ENCODE data around the gene MSANTD2.
A peak's percentile ranks its signal among the peaks of the same experiment; 100 is the strongest.

The MSANTD2 gene

DNA sequence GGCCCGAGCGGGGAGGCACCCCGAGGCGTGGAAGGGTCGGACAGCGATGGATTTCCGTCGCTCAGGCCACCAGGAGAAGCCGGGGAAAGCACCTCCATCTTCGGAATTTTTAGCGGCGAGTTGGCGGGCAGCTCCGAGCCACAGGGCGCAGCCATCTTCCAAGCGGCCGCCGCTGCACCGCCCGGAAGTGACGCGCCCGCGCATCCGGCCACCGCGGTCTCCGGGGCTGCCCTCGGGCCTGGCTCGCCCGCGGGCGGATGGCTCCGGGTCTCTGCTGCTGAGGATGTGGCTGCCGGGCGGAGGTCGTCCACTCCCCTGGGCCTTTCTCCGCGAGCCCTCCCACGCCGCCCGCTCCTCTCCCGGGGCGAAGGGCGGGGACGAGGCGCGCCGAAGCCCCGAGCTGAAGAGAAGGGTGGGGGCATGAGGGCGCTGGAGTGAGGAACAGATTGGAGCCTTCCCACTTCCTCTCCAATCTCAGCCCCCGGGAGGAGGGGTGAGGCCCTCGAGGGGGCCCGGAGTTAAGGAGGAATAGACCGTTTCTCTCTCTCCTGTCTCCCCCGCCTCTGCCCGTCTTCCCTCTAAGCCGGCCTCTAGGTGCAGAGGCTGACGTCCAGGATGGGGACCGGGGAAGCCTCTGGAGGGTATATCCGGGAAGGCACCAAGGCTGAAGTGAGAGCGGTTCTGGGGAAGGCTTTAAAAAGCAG, at the start of gene MSANTD2:
Gene MSANTD2 (minus strand): TSS at position 181 of the 704 bp plus-strand sequence. CDS start 26 bp downstream, at position 155.
- FAIRE-seq = no peak

DNA sequence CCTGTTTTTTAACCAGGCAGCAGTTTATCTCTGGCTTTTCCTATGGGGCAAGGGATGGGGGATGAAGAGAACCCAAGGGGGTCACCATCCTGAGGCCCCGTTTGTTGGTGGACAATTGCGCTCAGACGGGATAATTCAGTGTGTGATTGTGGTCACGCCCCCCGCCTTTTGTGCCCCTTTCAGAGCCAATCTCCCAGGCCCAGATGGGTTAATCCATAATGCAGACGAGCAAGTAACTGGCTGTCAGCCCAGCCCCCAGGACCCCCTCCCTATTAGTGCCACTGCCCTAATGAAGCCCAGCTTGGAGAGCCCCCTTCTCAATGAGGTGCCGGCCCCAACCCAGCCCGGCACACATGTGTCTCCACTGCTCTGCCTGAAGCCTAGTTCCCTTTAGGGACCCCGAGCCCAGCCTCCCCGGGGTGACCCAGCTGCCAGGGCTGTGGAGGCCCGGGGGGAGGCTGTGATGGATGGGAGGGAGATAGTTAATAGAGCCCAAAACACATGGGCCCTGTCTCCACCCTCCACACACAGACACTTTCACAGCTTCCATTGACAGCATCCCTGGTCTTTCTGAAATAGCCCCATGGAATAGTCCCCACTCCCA, 46.0 kb upstream of the MSANTD2 start:
- no peak for FAIRE-seq

DNA sequence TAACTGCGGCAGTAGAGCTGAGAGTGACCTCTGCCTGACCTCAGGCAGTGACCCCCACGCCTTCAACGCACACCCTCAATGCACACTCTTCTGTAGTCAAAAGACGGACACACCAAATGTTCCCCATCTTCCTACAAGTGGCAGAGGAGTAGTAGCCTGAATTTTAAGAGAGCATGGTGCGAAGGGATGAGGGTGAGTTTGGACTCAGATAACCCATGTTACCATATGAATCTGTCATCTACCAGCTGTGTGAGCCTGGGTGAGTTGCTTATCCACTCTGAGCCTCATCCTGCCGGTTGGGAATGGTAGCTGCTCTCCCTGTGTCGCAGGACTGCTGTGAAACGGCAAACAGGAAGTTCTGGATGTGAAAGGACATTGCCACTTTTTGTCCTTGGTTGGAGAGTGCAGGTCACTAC, 44.5 kb upstream of the MSANTD2 start:
- FAIRE-seq = no peak

DNA sequence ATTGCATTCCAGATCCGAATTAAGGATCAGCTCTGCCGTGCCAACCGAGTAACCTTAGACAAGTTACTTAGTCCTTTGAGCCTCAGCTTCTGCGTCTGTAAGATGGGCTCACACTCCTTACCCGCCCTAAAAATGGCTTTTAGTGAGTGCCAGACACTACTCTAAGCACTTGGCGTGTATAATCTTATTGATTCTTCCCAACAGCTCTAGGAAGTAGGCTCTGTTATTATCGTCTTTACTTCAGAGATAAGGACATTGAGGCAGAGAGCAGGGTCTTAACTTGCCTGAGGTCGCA, 43.4 kb upstream of the MSANTD2 start:
- no peak for FAIRE-seq

DNA sequence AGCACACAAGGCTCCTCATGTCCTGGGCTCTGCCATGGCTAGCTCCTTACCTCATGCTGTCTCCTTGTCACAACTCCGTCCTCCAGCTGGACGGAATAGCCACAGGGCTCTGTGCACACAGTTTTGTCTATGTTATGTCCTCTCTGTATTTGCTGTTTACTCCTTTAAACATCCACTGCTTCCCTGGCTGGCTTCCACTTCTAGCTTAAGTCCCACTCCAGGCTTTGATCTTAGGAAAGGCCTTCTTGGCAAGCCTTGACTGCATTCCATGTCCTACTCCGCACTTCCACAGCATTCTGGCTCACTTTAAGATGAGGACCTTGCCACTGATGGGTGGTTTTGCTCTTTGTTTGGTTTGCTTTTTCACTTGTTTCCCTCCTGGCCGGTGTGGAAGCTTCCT, 42.1 kb upstream of the MSANTD2 start:
- FAIRE-seq = no peak

DNA sequence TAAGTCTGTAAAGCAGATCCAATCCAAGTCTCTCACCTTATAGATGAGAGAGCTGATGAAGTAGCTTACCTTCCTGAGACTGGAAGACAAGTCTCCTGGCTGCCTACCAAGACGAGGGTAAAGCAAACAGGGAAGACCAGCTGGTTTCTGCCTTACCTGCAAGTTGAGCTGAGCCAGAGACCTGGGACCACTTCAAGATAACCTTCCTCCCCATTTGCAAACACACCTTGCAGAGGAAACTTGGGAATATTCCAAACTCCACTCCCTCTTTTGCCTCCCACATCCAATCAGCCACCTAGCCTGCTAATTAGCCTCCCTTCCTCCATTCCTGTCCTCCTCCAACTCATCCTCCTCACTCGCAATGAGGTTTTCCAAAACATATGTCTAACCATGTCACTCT, 41.6 kb upstream of the MSANTD2 start:
- no peak for FAIRE-seq

DNA sequence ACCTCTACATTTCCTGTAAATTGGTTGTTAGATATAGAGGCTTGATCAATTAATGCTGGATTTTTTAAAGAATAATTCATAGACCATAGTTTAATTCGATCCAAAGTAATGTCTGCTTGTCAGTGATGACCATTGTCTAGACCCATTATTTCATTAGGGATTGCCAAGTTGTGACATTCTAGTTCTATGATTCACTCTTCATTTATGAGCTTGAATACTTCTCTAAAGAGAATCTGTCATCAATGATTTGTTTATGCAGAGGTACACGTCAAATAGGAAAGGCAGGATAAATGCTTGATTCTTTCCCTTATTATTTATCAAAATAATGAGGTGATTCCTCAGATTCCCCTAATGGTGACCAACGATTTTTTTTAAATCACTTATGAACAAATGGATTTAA, 41.0 kb upstream of the MSANTD2 start:
- FAIRE-seq = no peak

DNA sequence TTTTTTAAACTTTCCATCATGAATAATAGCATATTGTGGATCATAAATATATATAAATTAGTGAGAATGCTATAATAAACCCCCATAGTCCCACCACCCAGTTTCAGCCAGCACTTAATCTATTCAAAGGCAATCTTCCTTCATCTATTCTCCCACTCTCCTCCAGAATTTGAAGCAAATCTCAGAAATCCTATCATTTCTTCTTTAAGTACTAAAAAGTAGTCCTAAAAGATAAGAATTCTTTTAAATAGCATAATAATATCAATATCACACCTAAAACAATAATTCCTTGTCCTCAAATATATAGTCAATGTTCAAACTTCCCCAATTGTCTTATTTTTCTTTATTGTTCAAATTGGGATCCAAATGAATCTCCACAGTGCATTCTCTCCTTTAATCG, 40.5 kb upstream of the MSANTD2 start:
- FAIRE-seq = no peak

DNA sequence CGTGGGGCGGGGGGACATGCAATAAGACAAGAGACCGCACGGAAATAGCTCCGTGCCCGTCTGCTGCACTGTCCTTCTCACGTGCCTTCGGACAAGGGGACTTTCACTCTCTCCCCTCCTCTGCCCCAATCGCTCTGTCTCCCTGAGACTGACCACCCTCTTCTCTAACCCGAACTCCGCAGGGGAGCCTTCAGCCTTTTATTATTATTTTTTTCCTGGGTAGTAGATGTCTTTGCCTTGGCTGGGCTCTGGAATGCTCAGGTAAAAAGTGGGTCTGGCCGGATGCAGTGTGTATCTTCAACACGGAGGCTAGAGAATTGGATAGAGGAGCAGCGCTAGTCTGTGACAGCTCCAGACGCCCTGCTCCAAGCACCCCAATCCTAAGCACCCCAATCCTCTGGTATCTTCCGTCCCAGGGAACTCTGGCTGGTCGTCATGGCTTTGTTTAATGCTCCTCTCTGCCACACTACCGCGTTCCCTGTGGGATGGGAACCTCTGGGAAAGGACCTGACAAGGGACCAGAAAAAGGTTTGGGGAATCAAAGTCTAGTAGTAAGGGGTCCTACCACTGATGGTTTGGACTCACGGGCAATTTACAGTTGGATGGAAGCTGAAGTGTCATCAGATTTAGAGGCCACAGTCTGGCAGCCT, 39.9 kb upstream of the MSANTD2 start:
- FAIRE-seq = no peak

DNA sequence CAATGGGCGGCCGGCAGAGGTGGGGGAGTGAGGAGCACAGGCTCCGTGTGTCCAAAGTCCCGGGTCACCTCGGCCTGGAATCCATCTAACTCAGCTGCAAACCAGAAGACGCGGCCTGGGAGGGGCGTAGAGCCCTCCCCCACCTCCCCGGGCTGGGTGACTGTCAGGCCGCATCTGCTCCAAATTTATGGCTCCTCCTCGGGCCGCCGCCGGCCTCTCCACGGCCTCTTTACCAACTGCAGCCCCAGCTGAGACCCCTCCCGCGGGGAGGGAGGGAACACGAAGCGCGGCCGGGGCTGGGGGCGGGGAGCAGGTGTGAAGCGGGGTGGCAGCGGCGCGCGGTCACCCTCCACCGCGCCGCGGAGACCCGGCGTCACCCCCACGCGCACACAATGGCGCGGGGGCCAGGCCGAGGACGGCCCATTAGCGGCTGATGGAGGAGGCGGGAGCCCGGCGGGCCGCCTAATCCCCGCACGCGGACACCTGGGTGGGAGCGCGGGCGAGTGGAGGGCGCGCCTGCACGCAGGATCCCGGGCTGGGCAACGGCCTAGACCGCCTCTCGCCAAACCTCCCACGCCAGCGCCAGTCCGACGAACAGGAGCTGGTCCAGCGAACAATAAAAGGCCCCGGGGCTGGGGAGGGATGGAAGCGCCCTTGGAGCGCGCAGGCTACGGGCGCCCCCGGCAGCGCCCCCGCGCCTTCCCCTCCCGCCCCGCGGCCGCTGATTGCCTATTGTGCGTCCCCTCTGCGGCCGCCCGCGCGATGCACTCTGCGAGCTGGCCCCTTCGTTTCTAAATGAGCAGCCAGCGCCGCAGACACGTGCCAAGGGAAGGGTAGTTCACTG, 39.1 kb upstream of the MSANTD2 start:
- FAIRE-seq = no peak

DNA sequence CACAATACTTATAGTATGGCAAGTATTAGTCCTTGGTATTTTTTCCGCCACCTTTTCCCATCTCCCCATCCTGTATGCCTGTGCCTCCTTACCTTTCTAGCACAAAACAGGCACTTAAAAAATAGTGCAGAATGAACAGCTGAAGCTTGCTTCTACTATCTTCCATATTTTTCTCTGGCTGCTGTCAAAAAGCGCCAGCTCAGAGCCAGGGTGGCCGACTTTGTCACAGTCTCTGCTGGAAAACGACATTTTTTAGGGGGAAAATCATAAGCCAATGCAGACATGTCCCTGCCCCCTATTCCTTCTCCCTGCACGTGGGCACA, 38.6 kb upstream of the MSANTD2 start:
- no peak for FAIRE-seq

DNA sequence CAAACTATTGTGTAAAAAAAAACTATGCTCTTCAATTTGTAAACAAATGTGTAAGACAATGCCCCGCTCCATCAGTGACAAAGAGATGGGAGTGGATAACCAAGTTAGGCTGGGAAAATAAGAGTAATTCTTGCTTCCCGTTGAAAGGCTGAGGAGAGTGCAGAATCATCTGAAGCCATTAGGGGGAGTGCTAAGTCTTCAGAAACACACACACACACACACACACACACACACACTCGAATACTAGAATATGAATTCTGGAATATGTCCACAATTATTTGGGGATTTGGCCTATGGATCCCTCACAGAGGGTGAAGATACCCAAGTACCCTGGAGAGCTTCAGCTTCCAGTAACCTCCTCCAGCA, 37.3 kb upstream of the MSANTD2 start:
- peak; percentile 72 for FAIRE-seq

DNA sequence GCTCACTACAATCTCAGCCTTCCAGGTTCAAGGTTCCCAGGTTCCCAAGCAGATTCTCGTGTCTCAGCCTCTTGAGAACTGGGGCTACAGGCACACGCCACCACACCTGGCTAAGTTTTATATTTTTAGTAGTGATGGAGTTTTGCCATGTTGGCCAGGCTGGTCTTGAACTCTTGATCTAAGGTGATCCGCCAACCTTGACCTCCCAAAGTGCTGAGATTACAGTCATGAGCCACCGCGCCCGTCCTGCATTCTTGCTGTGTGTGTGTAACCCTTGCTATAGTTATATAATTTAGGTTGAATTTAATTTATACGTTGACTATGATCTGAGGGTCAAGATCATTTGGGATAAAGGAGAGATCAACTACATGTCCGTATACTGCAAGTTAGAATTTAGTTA, 35.7 kb upstream of the MSANTD2 start:
- FAIRE-seq = no peak

DNA sequence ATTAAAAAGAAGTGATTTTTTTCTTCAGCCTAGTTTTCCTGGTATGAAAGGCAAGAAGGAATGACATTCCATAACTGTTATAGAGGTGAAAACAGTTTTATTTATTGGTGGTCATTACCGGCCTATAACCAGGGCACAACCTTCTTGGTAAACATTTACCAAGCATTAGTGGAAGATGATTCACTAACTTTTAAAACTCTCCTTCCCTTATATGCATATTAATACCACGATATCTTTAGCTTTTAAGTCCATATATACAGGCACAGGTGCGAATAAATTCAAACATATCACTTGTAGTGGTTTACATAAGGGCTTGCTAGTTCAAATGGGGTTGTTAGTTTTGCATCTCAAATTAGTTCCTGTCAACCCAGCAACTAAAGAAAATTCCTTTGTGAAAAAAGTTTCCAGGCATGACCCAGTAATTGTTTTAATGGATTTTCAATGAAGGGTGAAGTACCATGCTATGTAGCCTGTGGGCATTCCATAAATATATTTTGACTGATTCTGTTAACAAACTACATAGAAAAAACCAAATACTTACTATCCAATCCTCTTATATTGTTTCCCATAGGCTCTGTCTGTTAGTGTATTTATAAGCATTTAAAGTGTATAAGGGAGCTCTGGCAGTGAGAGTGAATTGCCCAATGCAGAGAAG, 34.4 kb upstream of the MSANTD2 start:
- no peak for FAIRE-seq

DNA sequence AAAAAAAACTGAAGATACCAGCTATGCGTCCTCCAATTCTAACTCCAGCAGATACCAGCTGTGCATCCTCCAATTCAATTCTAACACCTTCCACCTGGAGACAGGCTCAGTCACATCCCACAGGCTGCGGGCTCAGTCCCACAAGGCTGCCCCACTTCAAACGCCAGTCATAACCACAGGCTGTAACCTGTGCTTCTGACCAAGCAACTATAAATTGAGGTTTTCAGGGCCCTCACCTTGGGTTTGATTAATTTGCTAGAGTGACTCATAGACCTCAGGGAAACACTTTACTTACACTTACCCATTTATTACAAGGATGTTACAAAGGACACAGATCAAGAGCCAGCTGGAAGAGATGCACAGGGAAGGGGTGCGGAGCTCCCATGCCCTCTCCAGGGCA, 32.4 kb upstream of the MSANTD2 start:
- no peak for FAIRE-seq

DNA sequence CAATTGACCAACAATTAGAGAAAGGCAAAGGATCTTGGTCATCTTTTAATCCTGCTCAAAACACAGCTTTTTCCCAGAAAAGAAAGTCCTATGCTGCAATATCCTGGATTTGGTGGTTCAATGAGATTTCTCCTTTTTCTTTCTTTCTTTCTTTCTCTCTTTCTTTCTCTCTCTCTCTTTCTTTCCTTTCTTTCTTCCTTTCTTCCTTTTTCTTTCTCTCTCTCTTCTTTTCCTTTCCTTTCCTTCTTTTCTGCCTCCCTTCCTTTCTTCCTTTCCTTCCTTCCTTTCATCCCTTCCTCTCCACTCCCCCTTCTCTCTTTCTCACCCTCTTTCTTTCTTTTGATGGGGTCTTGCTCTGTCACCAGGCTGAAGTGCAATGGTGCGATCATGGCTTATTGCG, 31.7 kb upstream of the MSANTD2 start:
- FAIRE-seq = no peak

DNA sequence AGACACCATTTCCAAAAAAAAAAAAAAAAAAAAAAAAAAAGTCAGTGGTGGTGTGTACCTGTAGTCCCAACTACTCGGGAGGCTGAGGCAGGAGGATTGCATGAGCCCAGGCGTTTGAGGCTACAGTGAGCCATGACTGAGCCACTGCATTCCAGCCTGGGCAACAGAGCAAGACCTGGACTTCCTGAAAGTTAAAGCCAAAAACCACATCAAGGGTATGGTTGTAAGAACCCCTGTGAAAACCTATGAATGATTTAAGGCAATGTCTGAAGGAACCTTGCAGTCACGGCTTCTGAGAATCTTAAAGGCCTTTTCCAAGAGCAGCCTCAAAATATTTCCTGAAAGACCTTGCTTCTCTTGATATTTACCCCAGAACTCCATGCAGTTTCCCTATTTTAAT, 30.5 kb upstream of the MSANTD2 start:
- FAIRE-seq = no peak

DNA sequence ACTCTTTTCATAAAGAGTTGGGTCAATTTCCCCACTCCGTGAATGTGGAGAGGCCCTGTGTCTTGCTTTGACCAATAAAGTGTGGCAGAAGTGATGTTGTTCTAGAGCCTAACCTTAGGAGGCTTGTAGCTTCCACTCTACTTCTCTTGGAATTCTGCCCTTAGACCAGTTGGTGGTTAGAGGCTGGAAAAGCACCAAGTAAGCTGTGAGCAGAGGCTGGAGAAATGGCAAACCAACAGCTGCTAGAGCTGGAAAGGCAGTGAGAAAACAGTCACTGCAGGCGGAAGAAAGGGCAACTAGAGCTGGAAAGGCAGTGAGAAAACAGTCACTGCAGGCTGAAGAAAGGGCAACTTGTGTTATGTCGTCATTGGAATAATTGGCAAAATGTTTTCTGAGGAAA, 29.8 kb upstream of the MSANTD2 start:
- FAIRE-seq = no peak

DNA sequence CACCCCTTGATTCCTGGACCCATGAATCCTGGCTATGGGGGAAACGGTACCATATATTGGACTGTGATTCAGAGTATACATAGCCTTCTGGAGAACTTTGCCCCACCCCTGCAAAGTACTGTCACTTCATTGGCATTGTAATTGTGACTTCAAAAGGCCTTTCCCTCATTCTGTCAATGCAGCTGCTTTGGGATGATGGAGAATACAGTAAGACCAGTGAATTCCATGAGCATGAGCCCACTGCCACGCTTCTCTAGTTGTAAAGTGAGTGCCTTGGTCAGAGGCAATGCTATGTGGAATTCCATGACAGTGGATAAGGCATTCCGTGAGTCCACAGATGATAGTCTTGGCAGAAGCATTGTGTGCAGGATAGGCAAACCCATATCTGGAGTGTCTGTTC, 25.7 kb upstream of the MSANTD2 start:
- FAIRE-seq = no peak

DNA sequence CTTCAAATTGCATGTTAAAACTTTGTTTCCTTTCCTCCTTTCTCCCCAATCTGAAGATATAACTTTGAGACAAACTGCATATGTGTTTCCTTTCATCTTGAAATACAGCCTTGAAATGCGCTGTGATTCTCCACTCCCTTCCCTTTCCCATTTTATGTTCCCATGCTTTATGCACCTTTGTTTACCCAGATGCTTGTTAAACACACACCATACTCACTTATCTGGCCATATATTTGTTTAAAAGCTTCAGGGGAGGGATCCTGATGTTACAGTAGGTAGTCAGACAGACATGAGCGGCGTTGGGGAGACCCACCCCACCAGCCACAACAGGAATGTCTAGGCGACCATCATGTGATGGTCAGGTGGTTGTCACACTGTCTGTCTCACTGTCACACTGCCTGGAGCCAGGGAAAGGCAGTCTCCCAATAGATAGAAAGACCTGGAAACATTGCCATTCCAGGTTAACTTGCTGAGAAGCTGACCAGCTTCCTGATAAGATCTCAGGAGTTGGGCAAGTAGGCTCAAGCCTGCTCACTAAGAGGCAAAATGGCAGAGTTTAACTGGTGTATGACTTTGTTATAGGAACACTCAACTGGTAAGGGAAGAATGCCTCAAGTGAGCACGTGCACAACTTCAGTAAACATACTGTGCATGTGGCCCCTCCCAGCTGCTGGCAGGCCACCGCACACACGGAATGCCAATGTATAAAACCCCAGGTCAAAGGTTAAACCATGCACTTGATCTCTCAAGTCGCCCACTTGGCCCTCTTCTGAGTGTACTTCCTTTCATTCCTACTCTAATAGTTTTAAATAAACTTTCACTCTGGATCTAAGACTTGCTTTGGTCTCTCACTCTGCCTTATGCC, 23.5 kb upstream of the MSANTD2 start:
- FAIRE-seq = no peak

DNA sequence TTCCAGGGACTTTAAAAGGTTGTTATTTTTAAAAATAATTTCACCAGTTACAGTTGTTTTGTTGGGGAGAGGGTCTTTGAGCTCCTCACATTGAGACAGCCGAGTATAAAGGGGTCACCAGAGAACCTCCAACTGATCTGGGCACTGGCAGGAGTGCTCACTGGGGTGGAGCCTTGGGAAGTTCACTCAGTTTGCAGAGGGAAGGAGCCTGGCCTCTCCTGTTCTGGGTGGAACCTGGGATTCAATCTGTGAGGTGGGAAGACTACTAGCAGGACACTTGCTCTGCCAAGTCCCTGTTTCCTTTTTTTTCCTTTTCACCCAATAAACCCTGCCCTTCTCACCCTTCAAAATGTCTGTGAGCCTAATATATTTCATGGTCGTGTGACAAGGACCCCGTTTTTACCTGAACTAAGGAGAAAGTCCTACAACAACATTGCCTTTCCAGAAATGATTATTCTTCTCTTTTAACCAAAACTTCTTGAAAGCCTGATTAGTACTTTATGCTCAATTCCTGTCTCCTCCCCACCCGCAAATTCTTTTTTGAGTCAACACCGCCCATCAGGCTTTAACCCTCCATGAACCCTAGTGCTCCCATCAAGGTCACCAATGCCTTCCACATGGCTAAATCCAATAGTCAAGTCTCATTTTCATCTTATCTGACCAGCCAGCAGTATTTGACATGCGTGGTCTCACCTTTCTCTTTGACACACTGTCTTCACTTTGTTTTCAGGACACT, 22.0 kb upstream of the MSANTD2 start:
- FAIRE-seq = no peak

DNA sequence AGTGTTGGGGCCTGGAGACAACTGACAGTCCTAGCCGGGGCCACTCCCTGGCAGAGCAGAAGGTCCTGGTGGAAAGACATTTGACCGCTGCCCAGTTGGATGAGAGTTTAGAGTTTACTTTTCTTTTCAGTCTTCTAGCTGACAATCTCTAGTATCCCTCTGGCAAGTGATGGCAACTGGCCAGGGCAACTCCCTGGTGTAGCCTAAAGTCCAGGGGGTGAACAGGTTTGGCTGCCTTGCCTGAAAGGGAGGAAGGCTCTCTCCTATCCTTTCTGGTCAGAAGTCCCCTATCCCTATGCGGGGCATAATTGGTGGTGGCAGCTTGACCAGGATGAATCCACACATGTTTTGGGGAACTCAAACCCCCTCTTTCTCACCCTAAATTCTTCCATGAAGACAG, 16.8 kb upstream of the MSANTD2 start:
- FAIRE-seq = no peak

Data from endometrium (tissue), 2 donors.